ENCODE results near the gene MBTPS1.

The MBTPS1 gene

DNA sequence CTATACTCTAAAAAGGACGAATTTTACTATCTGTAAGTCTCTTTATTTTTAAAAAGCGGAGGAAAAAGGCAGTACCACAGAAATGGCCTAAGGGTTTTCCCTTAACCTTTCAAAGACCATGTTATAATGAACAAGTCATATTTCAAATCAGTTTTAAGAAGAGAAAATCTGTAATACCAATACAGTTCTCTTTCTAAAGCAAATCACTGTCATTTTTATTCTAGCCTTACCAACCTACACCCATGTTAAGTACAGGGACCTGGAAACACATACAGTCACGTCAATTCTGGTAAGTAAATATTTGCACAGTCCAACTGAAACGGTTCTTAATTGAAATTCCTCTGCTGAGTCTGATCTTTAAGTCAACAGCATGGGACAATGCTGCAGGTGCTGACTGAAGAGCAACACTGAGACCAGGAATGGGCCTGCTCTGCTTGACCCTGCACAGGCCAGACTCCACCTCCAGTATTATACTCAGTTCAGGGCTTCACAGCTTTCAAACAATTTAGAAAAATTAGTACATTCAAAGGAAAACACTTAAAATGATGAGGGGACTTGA is 20.2 kb downstream of the MBTPS1 start:
- no peak for DNase-seq

DNA sequence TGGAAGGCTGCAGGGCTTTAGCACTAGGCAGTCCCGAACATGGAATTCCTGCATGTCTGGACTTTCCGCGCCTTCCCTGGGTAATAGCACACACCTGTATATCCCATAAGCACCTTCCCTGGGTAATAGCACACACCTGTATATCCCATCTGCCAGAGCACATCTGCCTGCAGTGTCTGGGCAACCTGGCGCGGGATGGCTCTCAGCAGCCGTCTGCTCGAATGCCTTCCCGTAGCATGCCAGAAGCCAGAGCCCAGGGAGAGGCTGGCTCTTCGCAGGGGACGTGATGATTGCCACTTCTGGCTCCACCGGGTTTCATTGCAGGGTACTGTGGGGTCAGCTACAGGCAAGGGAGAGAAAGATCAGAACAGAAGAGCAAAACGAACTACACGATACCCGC is 21.3 kb downstream of the MBTPS1 start:
- DNase-seq = no peak

DNA sequence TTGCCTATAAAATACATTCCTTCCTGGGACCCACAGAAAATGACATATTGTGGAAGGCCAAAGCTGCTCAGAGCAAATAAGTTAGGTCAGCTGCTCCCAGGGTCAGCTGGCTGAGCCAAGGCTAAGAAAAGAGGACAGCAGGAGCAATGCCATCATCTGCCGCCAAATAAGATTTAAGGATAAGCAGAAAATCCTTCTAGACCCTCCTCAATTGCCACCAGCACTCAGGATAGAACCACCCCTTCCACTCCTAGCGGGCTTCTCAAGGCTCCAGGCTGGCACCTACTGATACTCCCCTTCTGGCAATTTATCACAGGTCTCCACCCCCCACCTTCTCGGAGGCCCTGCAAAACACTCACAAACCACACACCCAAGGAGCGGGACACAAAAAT is 22.9 kb downstream of the MBTPS1 start:
- no peak for DNase-seq

DNA sequence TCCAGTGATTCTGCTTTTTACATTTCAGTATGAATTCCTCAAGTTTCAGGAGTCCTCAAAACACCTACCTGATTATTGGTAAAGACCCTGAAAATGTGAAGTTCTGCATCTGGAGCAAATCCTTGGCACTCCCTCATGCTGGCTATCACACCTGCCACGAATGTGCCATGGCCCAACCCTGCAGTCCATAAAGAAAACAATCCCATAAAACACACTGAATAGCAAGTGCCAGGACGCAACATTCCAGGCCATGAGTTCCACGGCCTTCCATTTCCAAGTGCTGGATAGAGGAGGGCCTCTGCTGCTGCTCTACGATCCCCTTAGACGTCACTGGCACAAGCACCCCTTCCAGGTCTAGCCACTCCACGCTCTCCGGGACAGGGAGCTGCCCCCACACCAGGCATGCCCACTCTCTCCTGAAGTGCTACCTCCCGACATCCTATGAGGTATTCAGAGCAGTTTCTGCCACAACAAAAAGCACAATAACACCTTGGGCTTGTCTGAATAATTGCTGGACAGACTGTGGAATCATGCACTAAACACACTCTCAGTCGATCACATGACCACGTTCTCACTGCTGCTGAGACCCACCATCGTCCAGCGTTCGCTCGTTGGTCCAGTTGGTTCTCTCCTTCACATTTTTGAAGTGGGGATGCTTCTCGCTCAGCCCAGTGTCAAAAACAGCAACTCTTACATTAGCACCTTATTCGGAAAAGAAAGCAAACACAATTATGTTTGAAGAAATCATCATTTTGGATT is 23.4 kb downstream of the MBTPS1 start:
- DNase-seq = no peak

DNA sequence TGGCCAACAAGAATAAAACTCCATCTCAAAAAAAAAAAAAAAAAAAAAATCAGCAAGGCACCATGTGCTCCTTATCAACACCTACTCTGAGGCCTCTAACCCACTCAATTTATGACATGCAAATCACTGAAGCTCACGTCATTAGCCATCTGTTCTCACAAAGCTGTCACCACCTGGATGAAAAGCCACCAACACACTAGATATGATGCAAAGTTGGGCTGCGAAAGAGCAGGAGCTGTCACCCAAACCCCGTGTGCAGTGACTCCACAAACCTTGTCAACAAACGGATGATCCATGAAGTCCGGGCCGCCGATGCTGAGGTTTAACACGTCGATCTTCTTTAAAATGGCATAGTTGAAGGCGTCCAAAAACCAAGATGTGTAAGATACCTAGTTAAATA is 25.3 kb downstream of the MBTPS1 start:
- DNase-seq = no peak

DNA sequence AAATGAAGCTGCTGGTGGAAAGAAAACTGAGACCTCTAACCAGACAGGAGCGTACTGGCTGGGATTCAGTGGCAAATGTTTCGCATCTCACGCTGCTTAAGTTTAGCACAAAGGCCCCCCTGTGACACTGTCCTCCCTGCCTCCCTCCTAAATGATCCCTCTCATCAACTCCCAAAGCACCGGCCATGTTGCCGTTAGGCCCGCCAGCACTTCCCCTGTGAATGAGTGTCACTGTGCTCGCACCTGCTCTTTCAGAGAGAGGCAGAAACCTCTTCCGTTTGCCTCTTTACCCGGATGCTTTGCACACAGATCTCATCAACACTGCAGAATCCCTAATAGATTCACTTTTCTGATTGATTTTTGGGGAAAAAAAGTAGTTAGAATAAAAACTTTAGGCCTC is 26.5 kb downstream of the MBTPS1 start:
- no peak for DNase-seq

DNA sequence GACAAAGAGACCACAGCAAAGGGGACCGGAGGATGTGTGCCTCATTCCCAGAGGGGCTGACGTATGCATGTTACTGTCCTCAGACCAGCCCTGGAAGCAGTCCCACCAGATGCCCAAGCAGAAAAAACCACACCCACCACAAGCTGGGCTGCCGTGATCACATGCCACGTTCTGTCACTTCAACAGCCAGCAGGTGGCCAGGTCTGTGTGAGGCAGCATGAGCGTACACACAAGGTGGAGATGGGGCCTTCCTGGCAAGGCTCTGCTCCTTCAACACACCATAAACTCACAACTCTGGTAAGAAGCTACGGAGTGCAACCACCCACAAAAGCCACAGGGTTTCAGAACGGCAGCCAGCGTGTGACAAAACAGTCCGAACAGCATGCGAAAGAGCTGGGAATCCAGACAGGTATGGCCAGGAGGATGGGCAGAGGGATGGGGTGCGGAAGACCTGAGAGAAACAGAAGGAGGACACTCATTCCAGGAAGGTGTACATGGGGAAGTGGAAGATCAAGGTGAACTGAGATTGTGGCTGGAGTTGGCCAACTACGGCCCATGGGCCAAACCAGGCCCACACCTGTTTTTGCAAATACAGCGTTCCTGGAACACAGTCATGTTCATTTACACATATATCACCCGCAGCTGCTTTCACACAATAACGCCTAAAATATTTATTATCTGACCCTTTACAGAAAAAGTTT is 27.9 kb downstream of the MBTPS1 start:
- no peak for DNase-seq

DNA sequence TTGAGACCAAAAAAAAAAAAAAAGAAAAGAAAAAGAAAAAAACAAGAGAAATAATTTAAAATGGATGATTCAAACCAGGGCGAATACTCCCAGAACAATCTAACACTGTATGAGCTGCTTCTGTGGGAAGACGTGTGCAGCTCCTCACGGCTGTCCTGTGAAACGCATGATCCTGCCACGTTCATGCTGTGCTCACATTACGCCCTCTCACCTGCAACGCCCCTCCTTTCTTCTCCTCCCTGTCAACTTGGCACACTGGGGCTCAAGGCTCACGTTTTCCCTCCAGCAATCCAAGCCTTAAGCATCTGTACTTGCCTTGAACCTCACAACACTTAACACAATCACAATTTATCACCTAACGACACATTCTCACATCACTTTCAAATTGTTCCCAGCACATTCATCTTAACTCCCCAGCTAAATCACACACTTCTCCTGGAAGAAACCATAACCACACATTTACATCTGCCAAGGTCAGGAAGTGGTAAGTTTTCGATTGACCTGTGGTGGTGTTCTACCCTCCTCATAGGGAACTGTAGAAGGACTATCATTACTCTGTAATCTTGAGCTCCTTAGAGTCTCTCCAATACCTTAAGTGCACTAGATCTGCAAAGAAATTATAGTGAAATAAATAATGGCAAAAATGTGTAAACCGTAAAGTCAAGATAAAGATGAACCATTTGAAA is 29.1 kb downstream of the MBTPS1 start:
- no peak for DNase-seq

DNA sequence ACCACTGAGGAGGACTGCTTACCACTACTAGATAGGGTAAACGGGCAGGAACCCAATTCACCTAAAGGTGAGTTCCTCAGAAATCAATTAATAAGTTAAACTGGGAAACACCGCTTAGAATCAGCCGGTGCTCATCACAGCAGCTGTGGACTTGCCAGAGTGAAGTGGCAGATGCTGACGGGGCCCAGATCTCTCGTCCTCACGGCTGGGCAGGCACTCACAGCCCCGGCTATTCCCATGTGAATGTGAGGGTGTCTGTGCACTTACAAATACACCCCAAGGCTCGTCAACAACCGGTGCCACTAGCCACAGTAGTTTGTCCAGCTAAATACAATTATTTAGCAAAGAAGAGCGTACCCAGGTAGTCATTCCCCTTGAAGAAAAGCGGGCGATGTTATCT is 29.7 kb downstream of the MBTPS1 start:
- DNase-seq = no peak

DNA sequence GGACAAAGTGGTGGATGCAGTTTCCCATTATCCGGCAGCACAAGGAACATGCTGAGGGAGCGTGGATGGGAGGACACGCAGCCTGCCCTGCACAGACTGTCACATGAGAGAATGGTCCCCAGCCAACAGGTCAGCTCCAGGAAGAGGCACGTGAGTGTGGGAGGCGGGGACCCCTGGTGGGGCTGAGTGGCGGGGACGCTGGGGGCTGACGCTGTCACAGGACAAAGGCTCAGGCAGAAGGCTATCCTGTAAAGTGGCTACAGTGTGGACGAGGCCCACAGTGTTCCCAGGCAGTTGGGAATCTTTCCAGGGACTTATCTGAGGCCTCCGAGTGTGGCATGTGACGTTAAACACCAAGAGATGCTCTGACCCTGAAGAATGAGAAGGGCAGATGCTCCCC is 30.4 kb downstream of the MBTPS1 start:
- no peak for DNase-seq

DNA sequence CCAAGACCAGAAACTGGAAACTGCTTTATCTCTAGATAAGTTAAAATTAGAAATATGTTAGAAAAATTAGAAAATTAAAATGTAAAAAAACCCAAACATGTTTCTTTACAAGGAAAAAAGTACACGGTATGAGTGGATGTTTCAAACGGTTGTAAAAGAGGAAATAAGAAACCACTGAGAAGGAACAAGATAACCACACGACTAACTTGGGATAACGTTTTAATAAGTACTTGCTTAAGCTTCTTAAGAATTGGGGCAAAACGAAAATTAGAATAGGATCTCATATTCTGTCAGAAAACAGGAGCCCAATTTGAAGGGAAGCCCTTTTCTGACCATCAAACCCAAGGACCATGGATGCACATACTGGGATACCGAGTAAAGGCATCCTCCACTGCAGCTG is 31.0 kb downstream of the MBTPS1 start:
- no peak for DNase-seq

DNA sequence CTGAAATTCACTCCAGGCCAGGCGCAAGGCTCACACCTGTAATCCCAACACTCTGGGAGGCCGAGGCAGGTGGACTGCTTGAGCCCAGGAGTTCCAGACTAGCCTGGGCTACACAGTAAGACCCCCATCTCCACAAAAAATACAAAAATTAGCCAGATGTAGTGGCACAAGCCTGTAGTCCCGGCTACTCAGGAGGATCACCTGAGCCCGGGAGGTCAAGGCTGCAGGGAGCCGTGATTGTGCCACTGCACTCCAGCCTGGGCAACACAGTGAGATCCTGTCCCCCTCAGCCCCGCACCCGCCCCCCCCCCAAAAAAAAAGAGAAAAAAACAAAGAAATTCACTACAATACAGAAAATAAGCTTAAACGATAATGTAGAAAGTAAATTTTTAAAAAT is 31.5 kb downstream of the MBTPS1 start:
- DNase-seq = no peak

DNA sequence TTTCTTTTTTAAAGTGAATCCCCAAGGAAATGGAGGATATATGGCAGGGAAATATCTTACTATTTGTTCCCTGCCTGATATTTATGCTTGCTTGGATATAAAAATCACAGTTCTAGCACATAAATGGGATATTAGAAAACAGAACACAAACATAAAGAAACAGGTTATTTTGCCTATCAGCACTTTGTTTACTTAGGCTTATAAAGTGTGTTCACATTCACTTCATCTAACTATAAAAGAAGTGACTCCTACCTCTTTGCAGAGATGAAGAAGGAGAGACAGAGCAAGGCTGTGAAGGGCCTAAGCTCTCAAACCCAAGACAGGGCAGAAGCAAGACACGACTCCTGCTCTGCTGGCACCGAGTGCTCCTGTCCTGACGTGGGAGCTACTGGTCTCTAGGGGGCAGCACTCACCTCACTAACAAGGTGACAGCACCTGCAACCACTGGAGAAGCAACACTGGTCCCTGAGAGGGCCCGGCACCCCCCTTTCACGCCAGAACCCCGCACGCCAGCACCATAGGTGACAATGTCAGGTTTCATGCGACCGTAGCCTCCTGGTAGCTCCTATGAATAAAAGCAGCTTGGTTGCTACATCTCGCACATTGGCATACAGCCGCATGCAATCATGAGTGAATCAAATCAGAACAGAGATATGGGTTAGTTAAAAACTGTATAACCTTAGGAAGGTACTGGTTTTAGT is 32.0 kb downstream of the MBTPS1 start:
- peak; percentile 46 for DNase-seq

DNA sequence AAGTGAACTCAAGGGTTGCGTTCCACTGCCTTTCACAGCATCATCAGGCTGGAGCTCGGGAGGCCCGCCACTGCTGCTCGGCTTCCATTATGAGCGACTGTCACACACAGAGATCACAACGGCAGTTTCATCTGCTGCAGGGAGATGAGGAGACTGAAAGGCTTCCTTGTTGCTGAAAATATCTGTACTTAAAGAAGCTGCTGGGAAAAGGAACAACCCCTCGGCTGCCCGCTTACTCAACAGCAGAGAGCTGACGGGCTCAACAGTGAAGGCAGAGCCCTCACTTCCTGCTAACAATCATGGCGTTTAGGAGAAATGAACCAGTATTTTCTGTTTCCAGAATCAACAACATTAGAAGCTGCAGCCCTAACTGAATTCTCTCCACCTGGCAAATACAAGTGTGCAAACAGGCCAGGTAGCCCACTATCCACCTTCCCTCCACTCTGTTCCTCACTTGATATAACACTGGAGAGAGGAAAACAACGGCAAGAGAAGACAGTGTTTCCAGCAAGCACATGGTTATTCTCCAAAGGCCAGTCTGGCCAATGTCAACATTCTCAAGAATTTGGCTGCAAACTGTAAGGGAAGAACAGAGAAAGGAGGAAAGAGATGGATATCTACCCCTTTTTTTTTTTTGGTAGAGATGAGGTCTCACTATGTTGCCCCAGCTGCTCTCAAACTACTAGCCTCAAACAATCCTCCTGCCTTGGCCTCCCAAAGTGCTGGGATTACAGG is 33.7 kb downstream of the MBTPS1 start:
- no peak for DNase-seq

DNA sequence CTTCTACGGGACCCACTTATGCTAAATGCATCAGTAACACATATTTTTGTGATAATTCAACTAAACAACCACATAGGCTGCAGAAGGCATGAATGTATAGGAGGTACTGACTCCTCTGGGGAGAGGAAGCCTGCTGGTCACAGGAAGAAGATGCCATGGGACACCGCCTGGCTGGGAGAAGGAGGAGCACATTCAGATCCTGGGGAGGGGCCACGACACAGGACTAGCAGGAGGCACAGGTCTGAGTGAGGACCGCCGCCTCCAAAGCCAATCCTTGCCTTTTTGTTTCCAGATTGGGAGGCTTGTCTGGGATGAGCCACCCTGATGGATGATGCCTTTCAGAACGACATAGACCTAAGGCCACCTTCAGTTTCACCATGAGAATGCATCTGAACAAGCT is 34.6 kb downstream of the MBTPS1 start:
- no peak for DNase-seq

DNA sequence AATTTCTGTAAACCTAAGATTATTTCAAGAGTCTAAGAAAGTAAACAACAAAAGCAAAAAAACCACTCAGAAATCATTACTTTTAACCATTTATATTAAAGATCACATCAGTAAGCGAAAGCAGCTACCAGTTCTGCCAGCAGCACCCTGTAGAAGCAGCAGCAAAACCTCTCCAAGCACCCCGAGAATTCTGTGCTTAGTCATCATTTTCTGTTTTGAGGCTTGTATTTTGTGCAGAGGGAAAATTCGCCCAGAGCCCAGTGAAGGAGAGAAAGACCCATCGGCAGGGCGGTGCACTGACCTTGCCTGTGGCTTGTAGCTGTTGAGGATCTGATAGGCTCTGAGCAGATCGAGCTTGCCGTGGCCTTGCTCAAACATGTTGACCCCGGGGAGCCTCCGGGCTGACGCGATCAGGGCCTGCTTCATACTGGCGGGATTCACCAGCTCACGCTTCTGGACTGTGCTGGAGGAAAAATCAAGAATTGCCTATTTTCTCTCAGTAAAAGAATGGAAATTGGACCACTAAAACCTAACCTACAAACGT is 35.2 kb downstream of the MBTPS1 start:
- DNase-seq = no peak

DNA sequence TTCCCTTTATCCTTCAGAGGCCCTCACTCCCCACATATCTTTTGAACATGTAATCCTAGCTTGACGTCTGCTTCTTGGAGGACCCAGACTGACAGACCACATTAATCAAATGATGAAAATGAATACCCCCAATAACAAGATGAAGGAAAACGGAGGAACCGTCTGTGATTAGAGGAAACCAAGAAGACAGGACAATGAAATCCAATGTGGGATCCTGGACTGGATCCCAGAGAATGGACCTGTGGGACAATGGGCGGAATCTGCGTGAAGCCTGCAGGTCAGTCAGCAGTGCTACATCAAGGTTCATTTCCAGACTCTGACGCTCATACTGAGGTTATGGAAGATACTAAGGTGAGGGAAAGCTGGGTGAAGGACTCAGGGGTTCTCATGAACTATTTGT is 35.9 kb downstream of the MBTPS1 start:
- DNase-seq = no peak

DNA sequence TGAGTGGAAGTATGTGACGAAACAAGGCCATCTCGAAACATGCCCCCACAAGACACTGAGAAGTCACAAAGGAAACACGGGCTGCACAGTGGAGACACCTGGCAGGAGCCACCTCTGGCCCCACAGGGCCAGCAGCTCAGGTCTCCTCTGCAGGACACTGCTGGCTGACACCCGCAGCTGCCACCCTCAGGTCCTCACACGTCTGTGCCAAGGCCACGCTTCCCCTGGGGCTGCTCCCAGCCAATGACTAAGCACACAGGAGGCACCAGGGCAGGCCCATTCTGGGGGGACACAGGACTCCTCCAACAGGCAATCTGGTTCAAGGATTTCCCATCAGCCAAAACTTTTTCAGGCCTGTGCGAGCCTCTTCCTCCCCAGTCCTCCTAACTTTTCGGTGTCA is 36.4 kb downstream of the MBTPS1 start:
- DNase-seq = no peak

DNA sequence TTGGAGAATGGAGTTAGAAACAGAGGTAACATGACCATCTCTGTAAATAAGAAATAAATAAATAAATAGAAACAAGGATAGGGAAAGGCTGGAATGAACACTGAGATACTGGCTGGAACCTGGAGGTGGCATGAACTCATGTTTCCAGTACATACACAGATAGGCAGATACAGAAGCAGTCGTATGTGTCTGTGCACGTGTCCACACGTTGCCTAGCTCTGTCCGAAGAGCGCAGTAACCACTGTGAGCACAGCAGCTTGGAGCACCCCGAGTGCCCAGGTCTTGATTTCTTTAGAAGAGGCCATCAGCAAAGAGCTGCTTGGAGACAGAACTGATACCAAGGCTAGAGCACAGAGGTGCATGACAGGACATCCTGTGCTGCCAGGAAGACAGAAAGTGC is 37.1 kb downstream of the MBTPS1 start:
- DNase-seq = no peak

DNA sequence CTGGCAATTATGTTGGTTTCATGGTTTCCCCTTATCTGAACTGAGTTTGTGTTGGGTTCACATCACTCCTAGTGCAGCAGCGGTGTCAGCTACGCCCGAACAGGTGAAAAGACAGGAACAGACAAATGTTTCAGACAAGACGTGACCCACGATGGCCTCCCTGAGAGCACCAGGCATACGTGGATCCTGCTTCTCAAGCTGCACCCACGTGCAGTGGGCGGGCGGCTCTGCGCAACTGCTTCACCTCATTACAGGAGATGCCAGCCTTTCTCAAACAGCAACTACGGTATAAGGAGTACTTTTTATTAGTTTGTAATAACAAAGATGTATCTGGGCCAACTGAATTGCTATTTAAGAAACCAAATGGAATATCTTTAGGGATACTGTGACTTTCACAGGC is 41.4 kb downstream of the MBTPS1 start:
- DNase-seq = no peak

DNA sequence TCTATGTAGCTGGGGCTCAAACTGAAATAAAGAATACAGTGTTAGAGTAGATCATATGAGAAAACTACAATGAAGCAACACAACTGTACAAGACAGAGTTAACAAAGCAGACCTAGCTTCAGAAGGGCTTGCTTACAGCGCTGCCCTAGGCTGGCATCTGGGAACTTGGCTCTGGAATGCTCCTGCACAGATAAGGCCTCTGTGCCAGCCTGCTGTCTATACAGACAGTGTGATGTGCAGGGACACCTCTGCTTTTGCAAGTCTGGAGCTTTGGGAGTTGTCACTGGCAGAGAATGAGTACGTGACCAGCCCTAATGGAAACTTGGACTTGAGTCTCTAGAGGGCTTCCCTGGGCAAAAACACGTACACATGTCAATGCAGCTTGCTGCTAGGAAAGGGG is 42.0 kb downstream of the MBTPS1 start:
- no peak for DNase-seq

DNA sequence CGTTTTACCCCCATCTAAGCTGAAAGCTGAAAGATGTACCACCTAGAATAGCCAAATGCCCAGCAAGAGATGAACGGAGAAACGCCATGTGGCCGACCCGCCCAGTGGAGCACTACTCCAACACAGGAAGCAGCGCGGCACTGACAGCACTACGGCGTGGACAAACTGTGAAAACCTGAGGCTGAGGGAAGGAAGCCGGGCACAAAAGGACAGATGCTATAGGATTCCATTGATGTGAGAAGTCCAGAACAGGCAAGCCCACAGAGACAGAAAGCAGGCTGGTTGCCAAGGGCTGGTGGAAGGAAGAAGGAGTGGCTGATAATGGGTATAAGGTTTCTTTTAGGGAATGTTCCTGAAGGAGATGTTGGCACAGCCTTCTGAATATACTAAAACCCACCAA is 44.7 kb downstream of the MBTPS1 start:
- peak; percentile 9 for DNase-seq
